ENCODE measurements around the gene C14orf93.
"Not testable (repeated sequence)": the region's sequence is repeated elsewhere in the genome, so short reads cannot be mapped to it uniquely, and the experiment has no call there.

C14orf93 gene

DNA sequence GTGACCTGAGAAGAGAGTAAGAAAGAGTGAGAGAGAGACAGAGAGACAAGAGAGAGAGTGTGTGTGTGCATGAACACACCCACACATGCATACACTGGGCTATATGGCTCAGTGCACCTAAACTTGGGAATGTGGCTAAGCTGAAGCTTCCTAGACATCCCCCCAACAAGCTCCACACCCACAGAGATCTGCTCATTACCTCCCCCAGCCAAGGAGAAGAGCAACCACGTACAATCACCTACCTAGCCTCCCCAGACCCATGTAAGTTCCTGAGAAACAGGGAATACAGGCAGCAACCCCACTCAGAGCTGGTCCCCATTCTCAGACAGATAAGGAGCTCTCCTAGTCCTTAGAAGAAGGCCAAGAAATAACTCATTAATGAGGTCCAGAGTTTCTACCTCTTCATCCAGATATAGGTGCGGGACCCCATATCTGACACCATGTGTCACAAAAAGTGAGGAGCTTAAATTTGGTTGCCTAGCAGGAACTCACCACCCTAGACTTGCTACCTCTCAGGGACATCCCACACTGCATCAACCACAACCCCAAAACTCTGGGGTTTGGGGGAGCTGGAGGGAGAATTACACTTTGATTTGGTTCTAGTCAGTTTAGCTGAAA lies 37.5 kb downstream of the C14orf93 start:
- DNase-seq, result no peak

DNA sequence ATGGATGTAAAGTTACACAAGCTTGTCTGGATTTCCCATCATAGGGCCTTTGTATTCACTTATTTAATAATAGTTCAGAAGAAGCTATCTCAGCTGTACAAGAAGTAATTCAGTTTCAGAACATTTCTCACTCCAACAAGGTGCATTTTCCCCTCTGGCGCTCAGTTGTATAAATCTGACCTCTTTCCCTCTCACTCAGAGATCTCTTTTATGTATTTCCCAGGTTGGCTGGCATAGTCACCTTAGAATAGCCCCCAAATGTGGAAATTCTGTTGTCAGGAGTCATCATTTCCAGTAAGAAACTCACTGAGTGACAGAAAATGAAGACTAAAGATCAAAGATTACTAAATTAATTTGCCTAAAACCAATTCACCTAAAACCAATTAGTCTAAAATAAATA lies 38.8 kb downstream of the C14orf93 start:
- no peak for DNase-seq

DNA sequence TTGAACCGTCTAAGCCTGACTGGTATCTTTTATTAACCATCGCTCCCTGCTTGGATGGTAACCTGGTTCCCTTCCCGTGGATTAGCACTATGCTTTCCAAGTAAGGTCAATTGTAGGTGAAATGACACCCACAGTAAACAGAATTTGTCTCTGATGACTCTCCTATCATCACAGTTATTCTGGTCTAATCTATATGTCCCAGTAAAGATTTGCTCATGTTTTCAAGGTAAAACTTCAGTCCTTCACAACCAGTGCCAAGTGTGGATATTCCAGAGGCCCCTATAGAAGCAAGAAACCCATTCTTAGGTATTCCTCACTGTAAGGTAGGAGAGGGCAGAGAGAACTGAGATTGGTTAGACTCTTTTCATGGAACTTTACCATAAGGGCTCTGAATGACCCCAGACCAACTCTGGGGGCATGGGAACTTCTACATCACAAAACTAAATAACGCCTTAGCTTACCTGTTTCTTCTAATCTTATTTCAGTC lies 43.1 kb downstream of the C14orf93 start:
- DNase-seq, result no peak

DNA sequence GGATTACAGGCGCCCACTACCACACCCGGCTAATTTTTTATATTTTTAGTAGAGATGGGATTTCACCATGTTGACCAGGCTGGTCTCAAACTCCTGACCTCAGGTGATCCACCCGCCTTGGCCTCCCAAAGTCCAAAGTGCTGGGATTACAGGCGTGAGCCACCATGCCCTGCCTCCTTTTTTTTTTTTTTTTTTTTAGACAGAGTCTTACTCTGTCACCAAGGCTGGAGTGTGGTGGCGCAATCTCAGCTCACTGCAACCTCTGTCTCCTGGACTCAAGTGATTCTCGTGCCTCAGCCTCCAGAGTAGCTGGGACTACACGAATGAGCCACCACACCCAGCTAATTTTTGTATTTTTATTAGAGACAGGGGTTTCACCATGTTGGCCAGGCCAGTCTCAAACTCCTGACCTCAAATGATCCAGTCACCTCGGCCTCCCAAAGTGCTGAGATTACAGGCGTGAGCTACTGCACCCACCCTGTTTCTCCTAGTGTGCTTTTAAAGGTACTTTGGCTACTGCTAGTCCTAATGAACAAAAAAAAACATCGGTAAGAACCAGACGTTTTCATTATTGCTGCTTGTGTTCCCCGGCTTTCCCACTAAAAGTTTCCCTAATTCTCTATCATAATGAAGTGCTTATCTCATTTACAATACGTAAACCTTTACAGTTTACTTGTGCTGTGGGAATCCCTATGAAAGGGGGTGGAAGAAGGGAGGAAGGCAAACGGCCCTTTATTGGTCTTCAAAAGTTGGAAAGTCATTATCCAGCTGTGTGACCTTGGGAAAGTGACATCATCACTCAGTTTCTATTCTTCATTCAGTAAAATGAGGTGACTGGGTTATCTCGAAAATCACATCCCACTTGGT lies 43.8 kb downstream of the C14orf93 start:
- not testable (repeated sequence) for DNase-seq

DNA sequence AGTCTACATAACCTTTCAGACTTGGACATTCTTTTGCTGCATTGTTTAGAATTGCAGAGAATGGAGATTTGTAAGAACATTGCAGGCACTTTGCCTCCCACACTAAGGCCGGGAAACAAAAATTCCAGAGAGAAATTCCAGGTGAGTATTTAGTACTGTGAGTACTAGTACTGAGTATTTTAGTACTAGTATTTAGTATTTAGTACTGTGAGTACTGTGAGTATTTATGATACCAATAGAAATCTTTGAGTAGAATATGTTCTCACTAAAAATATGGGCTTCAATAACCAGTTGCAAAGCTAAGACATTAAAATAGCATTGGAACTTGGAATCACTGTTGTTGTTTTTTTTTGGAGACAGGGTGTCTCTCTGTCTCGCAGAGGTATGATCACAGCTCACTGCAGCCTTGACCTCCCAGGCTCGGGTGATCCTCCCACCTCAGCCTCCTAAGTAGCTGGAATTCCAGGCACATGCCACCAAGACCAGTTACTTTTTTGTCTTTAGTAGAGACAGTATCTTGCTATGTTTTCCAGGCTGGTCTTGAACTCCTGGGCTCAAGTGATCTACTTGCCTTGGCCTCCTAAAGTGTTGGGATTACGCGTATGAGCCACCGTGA lies 47.8 kb downstream of the C14orf93 start:
- DNase-seq, result no peak

DNA sequence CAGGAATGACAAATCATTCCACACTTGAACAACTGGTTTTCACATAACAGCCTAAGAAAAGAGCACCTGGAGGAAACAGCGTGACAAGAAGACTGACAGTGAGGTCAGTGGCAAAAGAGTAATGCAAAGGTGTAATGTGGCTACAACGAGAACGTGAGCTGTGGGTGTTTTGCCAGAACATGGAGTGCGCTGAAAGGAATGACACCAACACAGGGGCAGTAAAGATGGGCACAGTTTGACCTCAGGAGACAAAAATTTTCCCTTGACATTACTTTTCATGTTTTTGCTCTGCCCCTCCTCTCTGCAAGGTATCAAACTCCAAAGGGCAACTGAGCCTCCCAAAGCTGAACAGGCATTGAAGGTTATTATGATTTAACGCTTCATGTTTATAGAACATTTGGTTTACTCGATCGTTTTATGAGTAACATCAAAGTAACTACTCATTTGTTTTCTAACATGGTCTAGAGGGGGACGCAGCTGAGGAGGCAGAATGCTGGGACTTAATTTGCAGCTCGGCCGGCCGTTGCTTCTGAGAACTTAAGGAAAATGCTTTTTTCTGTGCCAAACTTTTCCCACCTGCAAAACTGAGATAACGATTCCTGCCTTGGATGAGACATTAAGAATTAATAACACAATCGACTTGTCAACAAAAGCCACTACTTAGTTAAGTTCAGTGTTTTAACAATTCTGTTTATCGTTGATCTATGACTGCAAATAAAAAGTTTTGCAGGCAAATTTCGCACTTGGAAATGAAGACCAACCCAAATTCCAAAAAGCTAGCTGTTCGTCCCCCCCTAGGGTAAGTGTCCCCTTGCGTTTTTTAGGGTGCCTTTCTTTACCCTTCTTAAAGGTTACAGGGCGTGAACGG lies 54.0 kb downstream of the C14orf93 start:
- no peak for DNase-seq

DNA sequence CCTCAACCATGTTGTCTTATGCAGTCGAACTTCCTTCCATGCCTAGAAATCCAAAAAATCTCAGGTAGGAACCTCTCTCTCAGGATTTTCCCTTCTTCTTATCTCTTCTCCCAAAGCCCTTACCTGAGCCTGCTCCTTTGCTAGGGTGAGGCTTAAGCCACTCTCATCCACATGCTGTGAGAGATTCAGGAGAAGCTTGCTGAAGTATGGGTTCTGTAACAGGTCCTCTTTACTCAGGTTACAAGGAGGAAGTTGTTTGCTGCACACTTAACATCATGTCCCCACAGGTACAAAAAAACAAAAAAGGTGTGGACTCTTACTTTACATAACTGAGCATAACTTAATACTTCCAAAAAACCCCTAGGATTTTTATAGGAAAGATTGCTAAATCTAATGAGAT lies 57.5 kb downstream of the C14orf93 start:
- DNase-seq, result no peak

DNA sequence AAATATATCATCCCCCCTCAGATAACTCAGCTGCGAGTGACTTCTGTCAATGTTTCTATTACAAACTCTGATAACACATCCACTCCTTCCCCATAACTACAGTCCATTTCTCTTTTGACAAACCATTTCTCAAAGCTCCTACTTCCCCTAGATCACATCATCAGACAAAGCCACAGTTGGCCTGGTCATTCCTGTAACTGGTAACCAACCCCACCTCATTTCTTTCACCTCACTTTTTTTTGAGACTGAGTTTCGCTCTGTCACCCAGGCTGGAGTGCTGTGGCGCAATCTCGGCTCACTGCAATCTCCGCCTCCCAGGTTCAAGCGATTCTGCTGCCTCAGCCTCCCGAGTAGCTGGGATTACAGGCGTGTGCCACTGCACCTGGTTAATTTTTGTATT lies 58.1 kb downstream of the C14orf93 start:
- DNase-seq, result not testable (repeated sequence)

DNA sequence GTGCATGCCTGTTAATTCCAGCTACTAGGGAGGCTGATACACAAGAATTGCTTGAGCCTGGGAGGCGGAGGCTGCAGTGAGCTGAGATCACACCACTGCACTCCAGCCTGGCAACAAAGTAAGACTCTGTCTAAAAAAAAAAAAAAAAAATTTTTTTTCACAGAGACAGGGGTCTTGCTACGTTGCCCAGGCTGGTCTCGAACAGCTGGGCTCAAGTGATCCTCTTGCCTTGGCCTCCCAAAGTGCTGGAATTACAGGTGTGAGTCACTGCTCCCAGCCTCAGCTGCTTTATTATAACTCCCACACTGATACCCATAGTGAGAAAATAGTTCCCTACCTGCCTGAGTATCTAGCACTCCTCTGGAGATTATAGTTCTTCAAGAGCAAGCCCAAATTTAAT lies 64.3 kb downstream of the C14orf93 start:
- DNase-seq, result no peak

DNA sequence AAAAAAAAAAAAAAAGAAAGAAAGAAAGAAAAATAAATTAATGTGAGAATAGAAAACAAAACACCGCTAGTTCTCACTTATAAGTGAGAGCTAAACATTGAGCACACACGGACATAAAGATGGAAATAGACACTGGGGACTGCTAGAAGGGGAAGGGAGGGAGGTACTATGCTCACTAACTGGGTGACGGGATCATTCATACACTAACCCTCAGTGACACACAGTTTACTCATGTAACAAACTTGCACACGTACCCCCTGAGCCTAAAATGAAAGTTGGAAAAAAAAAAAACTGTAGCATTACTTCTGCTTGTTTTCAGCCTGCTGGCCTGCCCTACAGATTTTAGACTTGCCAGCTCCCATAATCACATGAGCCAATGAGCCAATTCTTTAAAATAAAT lies 70.3 kb downstream of the C14orf93 start:
- no peak for DNase-seq

Data from NCI-H2081 treated with DMSO at 0.1 percent for 48 hours (cell line).